Activated naive CD4-positive, alpha-beta T cell treated with anti-CD3 and anti-CD28 coated beads, Interleukin-2, amount 50 U/mL, for 16 hours (primary cell): ENCODE results near the gene TGIF2LX.
"Not testable (repeated sequence)": the region's sequence is repeated elsewhere in the genome, so short reads cannot be mapped to it uniquely, and the experiment has no call there.

Experiments
- DNase-seq: peaks from one replicate; pipeline ENCODE4 v3.0.0-alpha.2; 2020

TGIF2LX gene

DNA sequence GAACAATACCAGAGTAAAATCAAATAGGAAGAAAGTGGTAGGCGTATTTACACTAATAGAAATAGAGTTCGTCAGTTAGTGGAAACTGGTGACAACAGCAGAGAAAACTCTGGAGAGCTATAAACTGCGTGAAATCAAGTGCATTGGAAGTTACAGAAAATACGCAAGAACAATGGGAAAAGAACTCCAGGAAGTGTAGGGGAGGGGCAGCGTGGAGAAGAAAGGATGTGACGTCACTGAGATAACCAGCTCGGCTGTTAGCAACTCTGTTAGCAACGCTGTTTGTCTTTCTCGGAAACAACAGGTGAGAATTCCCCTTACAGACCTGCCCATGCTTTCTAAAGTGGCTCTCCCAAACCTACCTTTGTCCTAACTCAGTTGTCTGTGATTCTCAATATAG lies at the start of gene TGIF2LX:
Gene TGIF2LX (plus strand): TSS at position 244 of the 400 bp plus-strand sequence. CDS start 178 bp downstream, outside the sequence.
- not testable (repeated sequence) for DNase-seq

DNA sequence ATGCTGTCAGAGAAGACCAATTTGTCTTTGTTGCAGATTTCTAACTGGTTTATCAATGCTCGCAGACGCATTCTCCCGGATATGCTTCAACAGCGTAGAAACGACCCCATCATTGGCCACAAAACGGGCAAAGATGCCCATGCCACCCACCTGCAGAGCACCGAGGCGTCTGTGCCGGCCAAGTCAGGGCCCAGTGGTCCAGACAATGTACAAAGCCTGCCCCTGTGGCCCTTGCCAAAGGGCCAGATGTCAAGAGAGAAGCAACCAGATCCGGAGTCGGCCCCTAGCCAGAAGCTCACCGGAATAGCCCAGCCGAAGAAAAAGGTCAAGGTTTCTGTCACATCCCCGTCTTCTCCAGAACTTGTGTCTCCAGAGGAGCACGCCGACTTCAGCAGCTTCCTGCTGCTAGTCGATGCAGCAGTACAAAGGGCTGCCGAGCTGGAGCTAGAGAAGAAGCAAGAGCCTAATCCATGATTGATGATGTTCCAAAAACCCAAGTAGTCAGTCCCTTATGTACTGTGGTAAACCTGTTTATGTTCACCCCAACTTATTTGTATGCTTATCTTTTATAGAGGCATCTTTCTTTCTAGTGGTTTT lies 728 bp downstream of the TGIF2LX start:
- not testable (repeated sequence) for DNase-seq

DNA sequence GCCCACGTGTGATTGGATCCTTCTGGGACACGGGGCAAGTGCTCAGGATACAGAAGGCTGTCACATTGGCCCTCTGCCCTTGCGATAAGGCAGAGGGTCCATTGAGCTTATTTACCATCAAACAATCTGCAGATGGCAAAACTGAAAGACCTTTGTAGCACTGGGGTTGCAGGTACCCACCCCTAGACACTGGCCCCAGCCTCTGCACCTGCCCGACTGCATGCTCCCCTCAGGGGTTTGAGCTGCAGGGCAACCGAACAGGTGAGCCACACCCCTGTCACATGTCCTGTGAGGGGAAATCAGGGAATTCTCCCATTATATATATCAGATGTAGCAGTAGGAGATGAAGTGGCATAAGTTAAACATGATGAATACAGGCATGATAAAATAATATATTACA lies 21.4 kb downstream of the TGIF2LX start:
- not testable (repeated sequence) for DNase-seq

DNA sequence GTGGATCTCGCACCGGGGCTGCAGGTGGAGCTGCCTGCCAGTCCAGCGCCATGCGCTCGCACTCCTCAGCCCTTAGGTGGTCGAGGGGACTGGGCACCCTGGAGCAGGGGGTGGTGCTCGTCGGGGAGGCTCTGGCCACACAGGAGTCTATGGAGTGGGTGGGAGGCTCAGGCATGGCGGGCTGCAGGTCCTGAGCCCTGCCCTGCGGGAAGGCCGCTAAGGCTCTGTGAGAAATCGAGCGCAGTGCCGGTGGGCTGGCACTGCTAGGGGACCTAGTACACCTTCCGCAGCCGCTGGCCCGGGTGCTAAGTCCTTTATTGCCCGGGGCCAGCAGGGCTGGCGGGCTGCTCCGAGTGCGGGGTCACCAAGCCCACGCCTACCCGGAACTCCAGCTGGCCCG lies 43.9 kb downstream of the TGIF2LX start:
- not testable (repeated sequence) for DNase-seq
